NK-92 treated with Interleukin-12 subunit alpha and Interleukin-12 subunit beta, amount 100 ng/mL, for 24 hours (cell line): ENCODE measurements around the gene MOB2.
"Not testable (repeated sequence)": the region's sequence is repeated elsewhere in the genome, so short reads cannot be mapped to it uniquely, and the experiment has no call there.

Source experiments
- DNase-seq: peaks from one replicate; lab custom pipeline; 2025; lab: John Stamatoyannopoulos, UW

MOB2 gene

GRCh38 chr11:1440066-1440465, 46.5 kb downstream of the MOB2 start:
- no peak for DNase-seq

GRCh38 chr11:1439341-1439740, 47.2 kb downstream of the MOB2 start:
- no peak for DNase-seq

DNA sequence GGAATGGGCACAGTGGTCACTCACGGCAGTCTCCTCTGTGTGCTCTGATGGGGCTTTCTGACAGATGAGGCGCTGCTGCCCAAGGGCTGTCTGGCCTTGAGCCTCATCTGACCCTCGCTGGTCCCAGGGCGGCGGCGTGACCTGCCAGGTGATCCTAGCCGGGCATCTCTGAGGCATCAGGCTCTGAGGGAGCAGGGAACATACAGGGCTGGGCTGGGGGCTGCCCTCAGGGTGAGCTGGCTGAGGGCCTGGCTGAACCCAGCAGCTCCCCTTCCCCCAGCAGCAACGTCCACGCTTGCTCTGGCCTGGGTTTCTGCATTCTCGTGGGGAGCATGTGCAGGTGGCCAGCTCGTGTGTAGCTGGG, 47.6 kb downstream of the MOB2 start:
- no peak for DNase-seq

DNA sequence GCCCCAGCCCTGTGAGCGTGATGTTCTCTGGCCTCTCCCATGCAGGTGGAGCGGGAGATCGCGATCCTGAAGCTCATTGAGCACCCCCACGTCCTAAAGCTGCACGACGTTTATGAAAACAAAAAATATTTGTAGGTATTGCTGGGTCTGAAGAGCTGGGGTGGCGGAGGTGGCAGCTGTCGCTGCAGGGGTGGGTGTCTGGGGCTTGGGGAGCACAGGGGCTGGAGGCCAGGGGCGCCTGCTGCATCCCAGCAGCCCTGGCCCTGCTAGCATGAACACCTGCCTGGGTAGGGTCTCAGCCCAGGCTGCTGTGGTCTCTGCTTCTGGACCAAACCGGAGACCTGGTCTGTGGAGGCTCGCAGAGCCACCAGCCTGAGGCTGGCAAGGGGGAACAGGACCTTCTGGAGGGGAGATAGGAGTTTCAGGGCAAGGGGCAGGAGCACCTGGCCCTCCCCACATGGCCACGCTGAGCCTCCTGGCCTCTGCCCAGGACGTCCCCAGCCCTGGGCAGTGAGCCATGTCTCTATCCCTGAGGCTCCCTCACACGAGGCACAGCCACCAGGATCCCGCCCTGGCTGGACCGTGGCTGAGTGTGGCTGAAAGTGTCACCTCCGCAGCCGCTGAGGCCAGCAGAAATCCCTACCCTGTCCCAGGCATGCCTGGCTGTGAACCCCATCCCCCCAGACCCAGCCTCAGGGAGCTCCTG, 48.2 kb downstream of the MOB2 start:
- no peak for DNase-seq

GRCh38 chr11:1437500-1437899, 49.1 kb downstream of the MOB2 start:
- DNase-seq, result no peak

- no peak for DNase-seq
These were observed 50.0 kb downstream of the MOB2 start for GRCh38 chr11:1436468-1437039.

DNA sequence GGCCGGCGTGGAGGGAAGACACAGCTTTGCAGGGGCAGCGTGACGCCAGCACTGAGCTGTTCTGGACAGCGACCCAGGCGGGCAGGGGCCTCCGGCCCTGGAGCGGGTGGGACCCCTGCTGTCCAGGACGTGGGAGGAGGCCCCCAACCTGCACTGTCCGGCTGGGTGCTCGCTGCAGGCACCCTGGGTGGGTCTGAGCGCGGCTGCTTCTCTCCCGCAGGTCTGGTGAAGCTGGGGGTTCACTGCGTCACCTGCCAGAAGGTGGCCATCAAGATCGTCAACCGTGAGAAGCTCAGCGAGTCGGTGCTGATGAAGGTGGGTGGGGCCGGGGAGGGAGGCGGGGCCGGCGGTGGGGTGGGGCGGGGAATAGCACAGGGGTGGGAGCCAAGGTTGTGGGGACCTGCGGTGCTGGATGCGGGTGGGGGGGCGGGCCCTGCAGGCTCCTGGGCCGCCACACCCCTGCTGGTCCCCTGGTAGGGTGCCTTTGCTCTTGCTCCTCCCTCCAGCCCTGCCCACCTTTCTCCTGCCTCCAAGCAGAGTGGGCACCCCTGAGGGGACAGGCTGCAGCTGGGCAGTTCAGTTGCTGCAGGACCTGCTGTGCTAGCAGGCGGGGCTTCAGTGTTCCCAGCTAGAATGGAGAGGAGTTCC, 50.6 kb downstream of the MOB2 start:
- DNase-seq, result no peak

DNA sequence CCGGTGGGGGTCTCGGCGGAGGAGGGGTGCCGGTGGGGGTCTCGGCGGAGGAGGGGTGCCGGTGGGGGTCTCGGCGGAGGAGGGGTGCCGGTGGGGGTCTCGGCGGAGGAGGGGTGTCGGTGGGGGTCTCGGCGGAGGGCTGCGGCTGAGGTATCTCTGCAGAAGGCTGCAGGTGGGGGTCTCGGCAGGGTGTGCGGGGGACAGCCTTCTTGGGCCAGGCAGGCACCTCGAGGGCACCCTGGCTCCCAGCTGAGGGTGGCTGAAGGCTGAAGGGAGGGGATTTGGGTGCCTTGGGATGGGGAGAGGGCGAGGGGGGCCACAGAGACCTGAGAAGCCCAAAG, 51.1 kb downstream of the MOB2 start:
- DNase-seq, result not testable (repeated sequence)

- DNase-seq, result no peak
These were observed 52.5 kb downstream of the MOB2 start for GRCh38 chr11:1433977-1434640.

DNA sequence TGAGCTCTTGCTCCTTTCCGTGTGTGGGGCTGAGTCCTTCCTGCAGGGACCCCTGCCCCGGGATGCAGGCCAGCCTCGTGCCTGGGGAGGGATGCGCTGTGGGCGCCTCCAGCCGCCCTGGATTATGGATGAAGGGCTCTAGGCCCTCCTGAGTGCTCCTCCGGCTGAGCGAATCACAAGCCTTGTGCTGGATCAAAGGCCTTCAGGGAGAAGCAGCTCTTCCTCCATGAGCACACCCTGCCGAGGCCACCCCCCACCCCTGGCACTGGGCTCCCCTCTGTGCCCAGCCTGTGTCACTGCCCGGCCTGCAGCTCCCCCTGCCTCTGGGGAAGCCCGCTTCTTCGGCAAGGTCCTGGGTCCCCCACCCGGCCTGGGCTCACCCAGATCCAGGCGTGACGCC, 53.0 kb downstream of the MOB2 start:
- DNase-seq, result no peak

- no peak for DNase-seq
These were observed 57.7 kb downstream of the MOB2 start for GRCh38 chr11:1428762-1429316.

DNA sequence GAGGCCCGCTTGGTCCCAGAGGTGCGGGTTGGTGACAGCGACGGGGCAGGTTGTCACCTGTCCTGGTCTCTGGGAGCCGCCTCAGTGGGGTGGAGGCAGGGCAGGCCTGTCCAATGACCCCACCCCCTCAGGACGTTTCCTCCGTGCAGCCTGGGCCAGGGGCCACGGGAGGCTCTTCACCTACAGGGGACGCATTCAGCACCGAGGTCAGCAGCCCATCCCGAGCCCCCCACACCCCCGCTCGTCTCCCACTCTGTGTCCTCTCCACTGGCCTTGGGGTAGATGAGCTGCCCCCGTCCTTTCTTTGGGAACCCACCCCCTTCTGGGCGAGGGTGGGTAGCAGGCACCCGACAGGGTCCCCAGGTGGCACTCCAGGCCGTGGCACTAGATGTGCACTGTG, 61.1 kb downstream of the MOB2 start:
- no peak for DNase-seq

DNA sequence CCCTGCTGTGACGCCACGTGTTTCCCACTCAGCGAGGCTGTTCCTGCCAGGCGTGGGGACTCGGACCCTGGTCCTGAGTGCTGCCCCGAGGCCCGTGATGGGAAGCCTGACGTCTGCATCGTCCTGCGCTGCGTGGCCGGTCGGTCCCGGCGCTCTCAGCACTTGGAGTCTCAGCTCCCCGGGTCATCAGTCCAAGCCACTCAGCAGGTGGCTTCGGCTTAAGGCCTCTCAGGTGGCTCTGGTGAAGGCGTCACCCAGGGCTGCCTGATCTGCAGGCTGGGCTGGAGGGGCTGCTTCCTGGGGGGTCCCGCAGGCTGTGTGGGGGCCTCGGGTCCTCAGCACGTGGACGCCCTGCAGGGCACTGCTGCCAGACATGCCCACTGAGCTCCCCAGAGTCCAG, 61.6 kb downstream of the MOB2 start:
- no peak for DNase-seq

- DNase-seq, result not testable (repeated sequence)
These were observed 63.2 kb downstream of the MOB2 start for GRCh38 chr11:1423406-1423805.

GRCh38 chr11:1422981-1423380, 63.6 kb downstream of the MOB2 start:
- no peak for DNase-seq

- no peak for DNase-seq
These were observed 64.1 kb downstream of the MOB2 start for GRCh38 chr11:1422481-1422880.

DNA sequence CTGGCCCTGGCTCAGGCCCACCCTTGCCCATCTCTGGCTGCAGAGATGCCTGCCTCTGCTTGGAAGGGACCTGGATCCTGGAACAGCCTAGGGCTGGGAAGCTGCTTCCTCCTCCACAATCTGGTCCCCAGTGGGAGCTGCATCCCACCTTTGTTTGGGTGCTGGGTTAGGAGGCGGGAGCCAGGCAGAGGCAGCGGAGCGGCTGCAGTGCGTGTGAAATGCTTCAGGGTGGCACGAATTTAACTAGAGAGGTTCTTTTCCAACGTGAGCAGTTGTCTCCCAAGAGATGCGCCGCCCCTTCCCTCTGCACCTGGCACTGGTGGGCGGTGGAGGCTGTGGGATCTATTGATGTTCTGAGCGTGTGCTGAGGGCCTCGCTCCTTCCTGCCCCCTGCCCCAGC, 65.3 kb downstream of the MOB2 start:
- DNase-seq, result no peak

- DNase-seq, result no peak
These were observed 66.8 kb downstream of the MOB2 start for GRCh38 chr11:1419811-1420210.
